Lower leg skin (tissue), 4 donors: ENCODE measurements around the gene MOB4. TPM values are rescaled to one million over a fixed set of nuclear protein-coding genes. Genes with fewer than 3 reads are reported as not detected.

Source experiments
- DNase-seq, 2 donors: peaks; one replicate each; pipeline ENCODE4 v3.0.0-alpha.2; 2019; ENCODE audit warnings: low spot score in 2 of 2
- H3K4me3 ChIP-seq: fragments of 200-600 bp; sonication (generic); 2 replicates; pipeline ENCODE4 v1.5.1; 2017; ENCODE audit warnings: mild to moderate bottlenecking, low read depth; ENCODE audit not compliant: poor library complexity, severe bottlenecking
- CTCF ChIP-seq, 3 donors: fragments of 450-650 bp; IDR thresholded peaks; one replicate each; pipeline ENCODE4 v1.5.1; 2016; ENCODE audit warnings: antibody characterized with exemption in 3 of 3, mild to moderate bottlenecking in 3 of 3, moderate library complexity in 2 of 3
- POLR2A ChIP-seq, 2 donors: fragments of 450-650 bp; IDR thresholded peaks; one replicate each; pipeline ENCODE4 v1.6.1; 2016 to 2017; ENCODE audit warnings: antibody characterized with exemption in 2 of 2, mild to moderate bottlenecking in 1 of 2, moderate library complexity in 1 of 2
- WGBS, 2 donors: methylation state at CpG; one replicate each; pipeline ENCODE4 v1.1.5; 2018; 5-methylcytosine and 5-hydroxymethylcytosine counted together
- intact Hi-C: fragments of 100-400 bp; cut with DNase I; formaldehyde crosslinking; loops from one replicate; pipeline ENCODE4 v1.15.0; 2023; ENCODE audit warnings: low total_unique reads
- total RNA-seq, 4 donors: library from RNA; depleted of rRNA; stranded (reverse); fragments of >200 nt; gene quantifications; one replicate each; pipeline ENCODE4 v1.1.0, GENCODE V29; 2016

Gene MOB4
- total RNA-seq, 4 donors from 2014 or later: 22.6 to 31.2 (median 25.0) TPM

- no peak for DNase-seq
- no peak for TF ChIP-seq POLR2A (IDR thresholded peaks at IDR 0.05)
- TF ChIP-seq CTCF (IDR thresholded peaks at IDR 0.05): no peak
- H3K4me3 ChIP-seq: no peak overlapping the region
- 96 to 100% methylated on average over 2 of the region's 2 CpGs for WGBS, 2 donors
- intact Hi-C loops: no loop called here
Observed at GRCh38 chr2:197504000-197504399, 11.9 kb upstream of the MOB4 start.

GRCh38 chr2:197504512-197504911 is 11.4 kb upstream of the MOB4 start:
- DNase-seq: no peak
- intact Hi-C loops: no loop called here
- H3K4me3 ChIP-seq: no peak overlapping the region
- 90 to 93% methylated on average over 6 of the region's 6 CpGs for WGBS, 2 donors
- TF ChIP-seq CTCF (IDR thresholded peaks at IDR 0.05) (no peak), POLR2A (IDR thresholded peaks at IDR 0.05) (no peak)

GRCh38 chr2:197506658-197507057 is 9.2 kb upstream of the MOB4 start:
- 94 to 97% methylated on average over 5 of the region's 5 CpGs for WGBS, 2 donors
- no peak for TF ChIP-seq CTCF (IDR thresholded peaks at IDR 0.05)
- TF ChIP-seq POLR2A (IDR thresholded peaks at IDR 0.05): no peak
- H3K4me3 ChIP-seq: no peak overlapping the region
- DNase-seq: no peak
- intact Hi-C loops: no loop called here

GRCh38 chr2:197513915-197514314 is 2.0 kb upstream of the MOB4 start:
- no peak for TF ChIP-seq POLR2A (IDR thresholded peaks at IDR 0.05)
- no peak for TF ChIP-seq CTCF (IDR thresholded peaks at IDR 0.05)
- intact Hi-C loops: no loop called here
- DNase-seq: no peak
- no peak overlapping the region for H3K4me3 ChIP-seq
- WGBS, 2 donors: 93 to 96% methylated on average over 5 of the region's 5 CpGs

- intact Hi-C loops: no loop called here
- no peak for TF ChIP-seq CTCF (IDR thresholded peaks at IDR 0.05)
- no peak for TF ChIP-seq POLR2A (IDR thresholded peaks at IDR 0.05)
- H3K4me3 ChIP-seq: no peak overlapping the region
- 65 to 67% methylated on average over 3 of the region's 3 CpGs for WGBS, 2 donors
- no peak for DNase-seq
Observed at GRCh38 chr2:197514754-197515153, 1.1 kb upstream of the MOB4 start.

GRCh38 chr2:197515315-197515738 is 539 bp upstream of the MOB4 start:
- WGBS, 2 donors: 0% methylated on average over 16 of the region's 16 CpGs
- intact Hi-C loops: no loop called here
- peak overlapping the region; percentile 80 for H3K4me3 ChIP-seq
- TF ChIP-seq POLR2A (IDR thresholded peaks at IDR 0.05): no peak
- DNase-seq: no peak
